GM13976 (cell line): Measurements from ENCODE around the gene HUS1B.

Experiments used
- DNase-seq: peaks from one replicate; pipeline ENCODE4 v3.0.0; 2012; ENCODE audit warnings: low spot score
- in situ Hi-C: fragments of 300-500 bp; cut with MboI; formaldehyde crosslinking; loops from one replicate; pipeline ENCODE4 v1.12.0; 2022; ENCODE audit warnings: low sequenced_read_pairs, mixed read lengths, inconsistent platforms; ENCODE audit not compliant: unreplicated experiment
- TF ChIP-seq, protein P1 (sequence below): IDR thresholded peaks from 2 replicates; pipeline ENCODE4 v1.5.1; 2012; ENCODE audit warnings: borderline replicate concordance, mild to moderate bottlenecking; ENCODE audit not compliant: insufficient read depth; ENCODE audit errors: extremely low read depth, missing control alignments, control extremely low read depth

Gene HUS1B

DNA sequence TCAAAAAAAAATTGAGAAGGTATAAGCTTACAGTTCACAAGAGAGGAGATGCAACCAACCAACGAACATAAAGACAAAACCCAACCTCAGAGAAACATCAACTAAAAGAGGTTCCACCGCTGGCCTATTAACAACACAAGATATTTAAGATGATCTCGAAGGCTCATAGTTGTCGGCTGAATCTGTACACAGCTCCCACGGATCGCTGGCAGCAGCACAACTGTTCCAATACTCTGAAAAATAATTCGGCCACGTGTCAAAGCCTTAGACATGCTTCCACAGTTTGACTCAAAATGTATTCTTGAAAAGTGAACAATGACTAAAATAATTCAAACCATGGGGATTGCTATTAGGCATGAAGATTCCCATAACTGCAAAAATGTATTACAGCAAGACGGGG, 22.4 kb upstream of the HUS1B start:
- TF ChIP-seq, protein P1, sequence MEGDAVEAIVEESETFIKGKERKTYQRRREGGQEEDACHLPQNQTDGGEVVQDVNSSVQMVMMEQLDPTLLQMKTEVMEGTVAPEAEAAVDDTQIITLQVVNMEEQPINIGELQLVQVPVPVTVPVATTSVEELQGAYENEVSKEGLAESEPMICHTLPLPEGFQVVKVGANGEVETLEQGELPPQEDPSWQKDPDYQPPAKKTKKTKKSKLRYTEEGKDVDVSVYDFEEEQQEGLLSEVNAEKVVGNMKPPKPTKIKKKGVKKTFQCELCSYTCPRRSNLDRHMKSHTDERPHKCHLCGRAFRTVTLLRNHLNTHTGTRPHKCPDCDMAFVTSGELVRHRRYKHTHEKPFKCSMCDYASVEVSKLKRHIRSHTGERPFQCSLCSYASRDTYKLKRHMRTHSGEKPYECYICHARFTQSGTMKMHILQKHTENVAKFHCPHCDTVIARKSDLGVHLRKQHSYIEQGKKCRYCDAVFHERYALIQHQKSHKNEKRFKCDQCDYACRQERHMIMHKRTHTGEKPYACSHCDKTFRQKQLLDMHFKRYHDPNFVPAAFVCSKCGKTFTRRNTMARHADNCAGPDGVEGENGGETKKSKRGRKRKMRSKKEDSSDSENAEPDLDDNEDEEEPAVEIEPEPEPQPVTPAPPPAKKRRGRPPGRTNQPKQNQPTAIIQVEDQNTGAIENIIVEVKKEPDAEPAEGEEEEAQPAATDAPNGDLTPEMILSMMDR: no peak
- no peak for DNase-seq

DNA sequence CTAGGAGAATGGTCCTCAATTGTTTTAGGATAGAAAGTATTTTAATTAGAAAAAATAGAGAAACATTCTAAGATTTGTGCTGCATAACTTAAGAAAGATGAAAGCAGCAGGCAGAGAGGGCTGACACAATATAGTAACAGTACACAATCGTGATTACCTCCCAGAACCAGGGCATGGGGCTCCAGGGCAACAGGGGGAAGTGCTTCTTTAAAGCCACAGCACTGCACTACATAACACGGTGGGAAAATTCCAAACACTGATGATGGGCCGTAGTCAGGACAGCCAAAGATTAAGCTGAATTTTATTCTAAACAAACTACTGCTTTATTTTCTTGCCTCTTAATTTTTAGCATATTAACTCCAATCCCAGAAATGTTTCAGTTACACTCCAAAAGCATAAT, 21.6 kb upstream of the HUS1B start:
- no peak for DNase-seq
- TF ChIP-seq, protein P1: no peak
- in situ Hi-C loops: no loop called here

More for the DNA sequence above, 22.4 kb upstream of the HUS1B start:
- in situ Hi-C loops: no loop called here

DNA sequence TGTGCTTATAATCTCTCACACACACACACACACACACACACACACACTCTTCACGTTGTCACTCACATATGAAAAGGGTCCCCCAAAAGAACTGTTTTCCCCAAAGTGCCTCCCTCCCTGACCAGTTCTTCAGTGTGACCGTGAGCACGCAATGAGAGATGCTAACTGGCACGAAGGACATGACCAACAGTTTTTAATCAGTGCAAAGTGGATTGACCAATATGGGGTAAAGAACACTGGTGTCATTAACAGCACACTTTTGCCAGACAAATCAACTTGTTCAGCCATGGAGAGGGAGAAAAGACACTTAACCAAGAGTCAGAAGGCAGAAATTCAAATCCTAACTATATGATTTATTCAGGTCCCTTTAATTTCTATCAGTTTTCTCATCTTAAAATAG, 21.0 kb upstream of the HUS1B start:
- DNase-seq: no peak
- TF ChIP-seq, protein P1: no peak
- in situ Hi-C loops: no loop called here

DNA sequence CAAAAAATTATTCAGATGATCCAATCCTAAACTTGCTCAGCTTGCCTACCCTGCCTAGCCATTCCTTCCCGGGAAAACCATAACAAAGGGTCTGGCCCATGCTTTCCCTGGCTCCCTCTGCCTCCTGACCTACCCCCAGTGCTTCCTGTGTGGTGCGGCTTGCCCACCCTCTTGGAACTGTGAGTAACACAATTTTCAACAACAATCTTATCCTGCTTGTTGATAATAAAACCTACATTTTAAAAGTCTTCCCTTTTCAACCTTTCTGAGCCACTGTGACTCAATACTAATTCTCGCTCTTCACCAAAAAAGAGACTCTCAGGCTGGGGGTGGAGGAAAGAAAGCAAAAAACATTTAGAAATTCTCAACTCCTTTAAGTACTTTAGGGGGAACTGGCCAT, 18.1 kb upstream of the HUS1B start:
- DNase-seq: no peak
- TF ChIP-seq, protein P1: no peak
- in situ Hi-C loops: no loop called here

DNA sequence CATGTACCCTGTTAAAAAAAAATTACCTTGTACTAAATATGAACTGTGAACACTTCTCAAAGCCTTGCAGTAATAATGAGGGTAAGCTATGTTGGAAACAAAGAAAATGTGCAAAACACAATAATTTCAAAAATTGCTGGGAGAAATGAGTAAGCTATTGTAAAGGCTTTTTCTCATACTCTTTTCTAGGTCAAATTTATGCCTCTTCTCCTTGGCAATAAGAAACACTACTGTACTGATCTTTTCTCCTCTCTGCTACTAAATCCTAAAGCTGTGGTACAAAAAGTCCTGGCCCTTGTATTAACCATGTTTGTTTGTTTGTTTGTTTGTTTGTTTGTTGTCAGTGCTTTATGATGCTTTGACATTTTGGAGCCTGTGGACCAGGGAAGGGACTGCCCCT, 17.5 kb upstream of the HUS1B start:
- no peak for DNase-seq
- in situ Hi-C loops: no loop called here

DNA sequence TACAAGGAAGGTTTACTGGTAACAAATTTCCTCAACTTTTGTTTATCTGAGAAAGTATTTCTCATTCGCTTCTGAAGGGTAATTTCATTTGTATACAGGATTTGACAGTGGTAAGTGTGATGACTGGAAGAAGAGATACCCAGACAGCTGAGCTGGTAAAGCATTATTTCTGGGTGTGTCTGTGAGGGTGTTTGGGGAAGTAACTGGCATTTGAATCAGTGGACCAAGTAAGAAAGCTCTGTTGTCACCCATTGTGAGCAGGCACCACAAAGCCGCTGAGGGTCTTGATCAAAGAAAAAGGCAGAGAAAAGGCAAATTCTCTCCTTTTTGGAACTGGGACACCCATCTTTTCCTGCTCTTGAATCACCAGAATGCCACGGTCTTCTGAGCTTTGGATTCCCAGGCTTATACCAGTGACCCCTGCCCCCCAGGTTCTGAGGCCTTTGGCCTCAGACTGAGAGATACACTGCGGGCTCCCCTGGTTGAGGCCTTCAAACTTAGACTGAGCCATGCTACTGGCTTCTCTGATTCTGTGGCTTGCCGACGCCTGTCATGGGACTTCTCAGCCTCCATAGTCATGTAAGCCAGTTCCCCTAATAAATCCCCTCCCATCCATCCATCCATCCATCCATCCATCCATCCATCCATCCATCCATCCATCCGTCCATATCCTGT, 10.5 kb upstream of the HUS1B start:
- TF ChIP-seq, protein P1: no peak

More for the DNA sequence above, 17.5 kb upstream of the HUS1B start:
- TF ChIP-seq, protein P1: no peak

More for the DNA sequence above, 10.5 kb upstream of the HUS1B start:
- DNase-seq: no peak
- in situ Hi-C loops: no loop called here
